Progenitor cell of endocrine pancreas (in vitro differentiated cells): ENCODE measurements around the gene CIDEC. TPM values are rescaled to one million over a fixed set of nuclear protein-coding genes. Genes with fewer than 3 reads are reported as not detected.

Source experiments
- DNase-seq: peaks from one replicate; pipeline ENCODE4 v3.0.0; 2021; ENCODE audit warnings: low spot score; ENCODE audit not compliant: unreplicated experiment
- H3K27ac Mint-ChIP-seq: 2 replicates; pipeline ENCODE4 v1.8.0; 2021; ENCODE audit warnings: mild to moderate bottlenecking, moderate library complexity, mixed read lengths
- H3K27me3 Mint-ChIP-seq: 2 replicates; pipeline ENCODE4 v1.8.0; 2021; ENCODE audit warnings: mixed read lengths
- H3K36me3 Mint-ChIP-seq: 2 replicates; pipeline ENCODE4 v1.8.0; 2022; ENCODE audit warnings: mixed read lengths; ENCODE audit not compliant: insufficient read depth
- H3K4me1 Mint-ChIP-seq: 2 replicates; pipeline ENCODE4 v1.8.0; 2021; ENCODE audit warnings: low read depth, mixed read lengths
- H3K4me3 Mint-ChIP-seq: 2 replicates; pipeline ENCODE4 v1.8.0; 2021; ENCODE audit warnings: low read depth, mild to moderate bottlenecking, moderate library complexity, mixed read lengths
- H3K9me3 Mint-ChIP-seq: 2 replicates; pipeline ENCODE4 v1.8.0; 2021; ENCODE audit warnings: low read depth, mixed read lengths
- total RNA-seq: library from RNA; stranded (reverse); gene quantifications from 2 replicates; pipeline ENCODE4 v1.2.1, GENCODE V29; 2021
- TF ChIP-seq, protein P1 (sequence below): fragments of 200-600 bp; sonication (generic); IDR thresholded peaks from one replicate; pipeline ENCODE4 v1.5.0; 2021; ENCODE audit warnings: antibody characterized with exemption, mild to moderate bottlenecking; ENCODE audit not compliant: unreplicated experiment

CIDEC gene
- total RNA-seq, 1 donor from 2014 or later: not detected

DNA sequence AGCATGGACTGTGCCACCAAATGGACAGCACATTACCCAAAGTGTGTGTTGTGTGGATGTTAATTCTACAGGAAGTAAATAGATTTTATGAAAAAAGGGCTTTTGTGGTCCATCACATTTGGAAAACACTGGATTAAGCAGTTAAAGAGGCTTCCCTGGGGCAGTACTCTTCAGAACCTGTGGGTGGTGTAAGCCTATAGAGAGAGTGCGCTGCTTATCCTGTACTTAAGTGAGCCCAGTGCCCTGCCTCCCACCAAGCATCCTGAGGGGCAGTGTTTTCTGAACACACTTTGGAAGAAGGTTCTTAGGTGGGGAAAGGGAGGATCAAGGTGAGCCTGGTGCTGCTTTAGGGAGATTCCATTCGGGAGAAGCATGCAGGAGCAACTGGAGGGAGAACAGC, 59.1 kb downstream of the CIDEC start:
- Mint-ChIP-seq H3K9me3 (no peaks in the 10 kb centered on the region), H3K36me3 (peaks cover 1% of the 10 kb centered on the region), H3K27ac (no peak overlapping the region), H3K27me3 (no peaks in the 10 kb centered on the region), H3K4me3 (no peak overlapping the region), H3K4me1 (no peaks in the 10 kb centered on the region)
- no peak for DNase-seq
- TF ChIP-seq, protein P1, sequence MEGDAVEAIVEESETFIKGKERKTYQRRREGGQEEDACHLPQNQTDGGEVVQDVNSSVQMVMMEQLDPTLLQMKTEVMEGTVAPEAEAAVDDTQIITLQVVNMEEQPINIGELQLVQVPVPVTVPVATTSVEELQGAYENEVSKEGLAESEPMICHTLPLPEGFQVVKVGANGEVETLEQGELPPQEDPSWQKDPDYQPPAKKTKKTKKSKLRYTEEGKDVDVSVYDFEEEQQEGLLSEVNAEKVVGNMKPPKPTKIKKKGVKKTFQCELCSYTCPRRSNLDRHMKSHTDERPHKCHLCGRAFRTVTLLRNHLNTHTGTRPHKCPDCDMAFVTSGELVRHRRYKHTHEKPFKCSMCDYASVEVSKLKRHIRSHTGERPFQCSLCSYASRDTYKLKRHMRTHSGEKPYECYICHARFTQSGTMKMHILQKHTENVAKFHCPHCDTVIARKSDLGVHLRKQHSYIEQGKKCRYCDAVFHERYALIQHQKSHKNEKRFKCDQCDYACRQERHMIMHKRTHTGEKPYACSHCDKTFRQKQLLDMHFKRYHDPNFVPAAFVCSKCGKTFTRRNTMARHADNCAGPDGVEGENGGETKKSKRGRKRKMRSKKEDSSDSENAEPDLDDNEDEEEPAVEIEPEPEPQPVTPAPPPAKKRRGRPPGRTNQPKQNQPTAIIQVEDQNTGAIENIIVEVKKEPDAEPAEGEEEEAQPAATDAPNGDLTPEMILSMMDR: peak; percentile 44

DNA sequence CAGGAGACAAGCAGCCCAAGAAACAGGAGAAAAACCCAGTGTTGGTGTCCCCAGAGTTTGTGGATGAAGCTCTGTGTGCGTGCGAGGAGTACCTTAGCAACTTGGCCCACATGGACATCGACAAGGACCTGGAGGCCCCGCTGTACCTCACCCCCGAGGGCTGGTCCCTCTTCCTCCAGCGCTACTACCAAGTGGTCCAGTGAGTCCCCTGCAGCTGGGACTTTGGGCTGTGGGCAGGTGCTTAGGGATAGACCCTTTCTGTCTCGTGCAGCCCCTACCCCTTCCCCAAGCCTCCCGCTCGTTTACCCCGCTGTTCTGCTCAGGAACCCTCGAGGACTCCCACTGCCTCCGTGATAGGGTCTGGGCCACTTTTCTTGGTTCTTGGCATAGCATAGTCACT, 59.5 kb downstream of the CIDEC start:
- no peaks in the 10 kb centered on the region for H3K4me1 Mint-ChIP-seq
- TF ChIP-seq, protein P1: no peak
- DNase-seq: no peak
- no peaks in the 10 kb centered on the region for H3K9me3 Mint-ChIP-seq
- no peak overlapping the region for H3K27ac Mint-ChIP-seq
- H3K36me3 Mint-ChIP-seq: peaks cover 1% of the 10 kb centered on the region
- H3K4me3 Mint-ChIP-seq: no peak overlapping the region
- no peaks in the 10 kb centered on the region for H3K27me3 Mint-ChIP-seq

DNA sequence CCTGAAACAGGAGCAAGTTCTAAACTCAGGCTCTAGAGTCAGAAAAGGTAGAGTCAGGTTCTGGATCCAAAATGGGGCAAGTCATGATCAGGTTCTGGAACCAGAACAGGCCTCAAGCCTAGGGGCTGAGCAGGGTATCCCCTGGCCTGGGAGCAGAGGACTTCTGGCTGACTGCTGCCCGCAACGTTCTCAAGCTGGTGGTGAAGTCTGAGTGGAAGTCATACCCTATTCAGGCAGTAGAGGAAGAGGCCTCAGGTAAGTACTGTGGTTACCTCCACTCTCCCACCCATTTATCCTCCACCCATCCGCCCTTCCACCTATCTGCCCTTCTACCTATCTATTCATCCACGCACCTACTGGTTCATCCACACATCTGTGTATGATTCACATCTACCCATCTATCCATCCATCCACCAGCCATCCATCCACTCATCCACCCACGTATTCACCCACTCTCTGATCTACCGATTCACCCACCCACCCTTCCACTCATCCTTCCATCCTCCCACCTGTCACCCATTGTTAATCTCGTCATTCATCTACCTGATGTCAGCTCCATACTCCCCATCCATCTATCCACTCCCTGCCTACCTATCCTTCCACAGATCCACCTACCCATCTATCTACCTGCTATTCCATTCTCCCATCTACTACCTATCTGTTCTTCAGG, 61.3 kb downstream of the CIDEC start:
- no peak overlapping the region for H3K4me3 Mint-ChIP-seq
- no peak for DNase-seq
- no peaks in the 10 kb centered on the region for H3K4me1 Mint-ChIP-seq
- H3K9me3 Mint-ChIP-seq: no peaks in the 10 kb centered on the region
- TF ChIP-seq, protein P1: no peak
- no peaks in the 10 kb centered on the region for H3K27me3 Mint-ChIP-seq
- H3K27ac Mint-ChIP-seq: no peak overlapping the region
- H3K36me3 Mint-ChIP-seq: peaks cover 1% of the 10 kb centered on the region

DNA sequence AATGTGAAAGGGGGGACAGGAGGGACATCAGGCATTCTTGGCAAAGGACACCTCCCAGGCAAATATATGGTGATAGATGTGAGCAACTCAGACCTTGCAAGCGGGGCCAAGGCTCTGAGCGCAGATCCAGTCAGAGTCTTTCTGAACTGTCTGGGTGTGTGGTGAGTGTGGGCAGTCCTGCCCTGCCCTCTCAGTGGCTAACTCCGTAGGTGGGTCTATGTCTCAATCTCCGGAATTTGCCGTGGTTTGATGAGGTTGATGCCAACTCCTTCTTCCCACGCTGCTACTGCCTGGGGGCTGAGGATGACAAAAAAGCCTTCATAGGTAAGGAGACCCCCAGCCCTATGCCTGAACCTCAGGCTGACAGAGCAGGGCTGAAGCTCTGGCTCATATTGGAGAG, 62.6 kb downstream of the CIDEC start:
- TF ChIP-seq, protein P1: no peak
- no peaks in the 10 kb centered on the region for H3K4me1 Mint-ChIP-seq

More for the DNA sequence above, 62.6 kb downstream of the CIDEC start:
- H3K27me3 Mint-ChIP-seq: no peaks in the 10 kb centered on the region
- no peak overlapping the region for H3K4me3 Mint-ChIP-seq
- no peak overlapping the region for H3K27ac Mint-ChIP-seq
- no peak for DNase-seq
- no peaks in the 10 kb centered on the region for H3K9me3 Mint-ChIP-seq
- peaks cover 1% of the 10 kb centered on the region for H3K36me3 Mint-ChIP-seq

Other genes starting within 250 kb of the CIDEC start
- 39.4 and 42.3 TPM in 2 replicates for gene MTMR14, start 230.7 kb downstream of the CIDEC start, total RNA-seq
- gene CPNE9, start 176.4 kb downstream of the CIDEC start, total RNA-seq: 0.47 and 0.69 TPM in 2 replicates
- gene BRPF1, start 148.5 kb downstream of the CIDEC start, total RNA-seq: 25.2 and 25.6 TPM in 2 replicates
- 46.3 and 47.7 TPM in 2 replicates for gene OGG1, start 130.3 kb downstream of the CIDEC start, total RNA-seq
- gene CAMK1, start 110.3 kb downstream of the CIDEC start, total RNA-seq: 16.9 and 17.1 TPM in 2 replicates
- gene TADA3, start 87.8 kb downstream of the CIDEC start, total RNA-seq: 66.6 and 70.8 TPM in 2 replicates
- gene ARPC4, start 87.2 kb downstream of the CIDEC start, total RNA-seq: 129 and 135 TPM in 2 replicates
- 51.6 and 59.6 TPM in 2 replicates for gene TTLL3, start 70.0 kb downstream of the CIDEC start, total RNA-seq
- gene RPUSD3, start 36.2 kb downstream of the CIDEC start, total RNA-seq: 55.0 and 60.3 TPM in 2 replicates
- 30.5 and 33.0 TPM in 2 replicates for gene JAGN1, start 10.4 kb upstream of the CIDEC start, total RNA-seq
- gene IL17RE, start 22.6 kb upstream of the CIDEC start, total RNA-seq: 4.9 and 7.0 TPM in 2 replicates
- gene IL17RC, start 36.8 kb upstream of the CIDEC start, total RNA-seq: 13.4 and 17.1 TPM in 2 replicates
- gene CRELD1, start 53.6 kb upstream of the CIDEC start, total RNA-seq: 57.1 and 60.3 TPM in 2 replicates
- gene PRRT3, start 72.2 kb upstream of the CIDEC start, total RNA-seq: 10.4 and 11.4 TPM in 2 replicates
- 38.6 and 42.1 TPM in 2 replicates for gene EMC3, start 106.6 kb upstream of the CIDEC start, total RNA-seq
- 26.6 and 27.1 TPM in 2 replicates for gene FANCD2, start 146.2 kb upstream of the CIDEC start, total RNA-seq
- gene FANCD2OS, start 228.0 kb upstream of the CIDEC start, total RNA-seq: not detected in 2 replicates
- gene BRK1, start 235.4 kb upstream of the CIDEC start, total RNA-seq: 117 and 123 TPM in 2 replicates